CD4-positive, alpha-beta T cell (primary cell): ENCODE results near the gene MCTP1. TPM values are rescaled to one million over a fixed set of nuclear protein-coding genes. Genes with fewer than 3 reads are reported as not detected.

Experiments used
- ATAC-seq: fragments of 200-7000 bp; cut with Tn5 transposase; one replicate; pipeline ENCODE4 v1.10.0; 2022; ENCODE audit warnings: mild to moderate bottlenecking; ENCODE audit not compliant: poor library complexity
- CTCF ChIA-PET: fragments of 350-600 bp; sonication (Branson Sonifier 250); formaldehyde crosslinking; loops from one replicate; lab custom pipeline; 2021; ENCODE audit warnings: antibody characterized with exemption, inconsistent platforms; lab: Charles Lee
- POLR2A ChIA-PET: fragments of 350-600 bp; sonication (Branson Sonifier 250); formaldehyde crosslinking; loops from one replicate; lab custom pipeline; 2021; ENCODE audit warnings: antibody characterized with exemption, inconsistent platforms; lab: Charles Lee
- DNase-seq, 14 experiments: peaks; one replicate each; pipeline ENCODE4 v3.0.0-alpha.2; 2013 to 2020; ENCODE audit warnings: mixed read lengths in 2 of 14
- H3K27ac ChIP-seq, 2 donors: one replicate each; pipeline versions ENCODE4 v1.5.1 to v1.7.0; 2013; ENCODE audit warnings: low read length in 2 of 2, low read depth in 1 of 2, mild to moderate bottlenecking in 1 of 2
- H3K27me3 ChIP-seq, 2 experiments: 1 replicate in 1 of 2; 2 replicates in 1 of 2; pipeline versions ENCODE4 v1.6.1 to v1.7.0; 2013; ENCODE audit warnings: low read length in 2 of 2, control low read depth in 1 of 2, mild to moderate bottlenecking in 1 of 2, moderate library complexity in 1 of 2; ENCODE audit not compliant: insufficient read depth in 2 of 2, control insufficient read depth in 1 of 2
- H3K36me3 ChIP-seq: one replicate; pipeline ENCODE4 v1.6.1; 2013; ENCODE audit warnings: low read length, control low read depth; ENCODE audit not compliant: insufficient read depth
- H3K4me1 ChIP-seq: one replicate; pipeline ENCODE4 v1.6.1; 2013; ENCODE audit warnings: low read length, control low read depth; ENCODE audit not compliant: insufficient read depth
- H3K4me3 ChIP-seq: one replicate; pipeline ENCODE4 v1.5.1; 2013; ENCODE audit warnings: mild to moderate bottlenecking, low read length, moderate library complexity
- H3K9me3 ChIP-seq, 2 experiments: 1 replicate in 1 of 2; 2 replicates in 1 of 2; pipeline versions ENCODE4 v1.6.1 to v1.7.0; 2013; ENCODE audit warnings: low read length in 2 of 2, mild to moderate bottlenecking in 2 of 2, control low read depth in 1 of 2, moderate library complexity in 1 of 2; ENCODE audit not compliant: control insufficient read depth in 1 of 2, insufficient read depth in 1 of 2
- H3K27ac Mint-ChIP-seq: one replicate; pipeline ENCODE4 v1.8.0; 2020; ENCODE audit warnings: mixed read lengths
- H3K27me3 Mint-ChIP-seq: one replicate; pipeline ENCODE4 v1.8.0; 2021; ENCODE audit warnings: mixed read lengths
- H3K36me3 Mint-ChIP-seq: one replicate; pipeline ENCODE4 v1.8.0; 2021; ENCODE audit warnings: low read depth, mixed read lengths
- H3K4me1 Mint-ChIP-seq: one replicate; pipeline ENCODE4 v1.8.0; 2021; ENCODE audit warnings: low read depth, mixed read lengths
- H3K4me3 Mint-ChIP-seq: one replicate; pipeline ENCODE4 v1.8.0; 2020; ENCODE audit warnings: mild to moderate bottlenecking, mixed read lengths
- H3K9me3 Mint-ChIP-seq: one replicate; pipeline ENCODE4 v1.8.0; 2020; ENCODE audit warnings: mixed read lengths
- CTCF ChIP-seq: fragments of 200-600 bp; IDR thresholded peaks from one replicate; pipeline ENCODE4 v1.8.0; 2022; ENCODE audit warnings: antibody characterized with exemption, mild to moderate bottlenecking
- intact Hi-C, 2 experiments: fragments of 100-400 bp; cut with DNase I in 1 of 2; cut with micrococcal nuclease in 1 of 2; formaldehyde crosslinking; loops; one replicate each; pipeline versions ENCODE4 v1.15.1 to v1.9.0; 2023 to 2025; cut with DNase I, micrococcal nuclease
- total RNA-seq, 174 experiments: library from RNA in 2 of 174; stranded (reverse) in 2 of 174; gene quantifications; one replicate each; pipeline ENCODE4 v1.2.3 and lab custom pipeline; 2021 to 2026

MCTP1 gene
- total RNA-seq, 2 experiments from 2014 or later = 2.1 to 2.7 TPM

GRCh38 chr5:94972268-94972667 is 312.6 kb downstream of the MCTP1 start:
- Mint-ChIP-seq H3K4me1 (no peaks in the 10 kb centered on the region), H3K9me3 (peaks cover 2% of the 10 kb centered on the region), H3K4me3 (no peak overlapping the region), H3K27ac (no peak overlapping the region), H3K27me3 (no peaks in the 10 kb centered on the region), H3K36me3 (peaks cover 4% of the 10 kb centered on the region)
- intact Hi-C loops = no loop called here
- ChIA-PET POLR2A (no interaction called here), CTCF (no interaction called here)
- no peaks in the 10 kb centered on the region for H3K27me3 ChIP-seq
- no peaks in the 10 kb centered on the region for H3K4me1 ChIP-seq
- no peak overlapping the region for H3K4me3 ChIP-seq
- TF ChIP-seq CTCF = no peak
- ATAC-seq (no peak), DNase-seq (no peak)
- peaks cover 0 to 3% of the 10 kb centered on the region in 2 experiments for H3K9me3 ChIP-seq
- H3K36me3 ChIP-seq = no peaks in the 10 kb centered on the region
- no peak overlapping the region for H3K27ac ChIP-seq

GRCh38 chr5:94969174-94969573 is 315.7 kb downstream of the MCTP1 start:
- ATAC-seq = no peak
- no peak overlapping the region for H3K4me3 ChIP-seq
- H3K36me3 ChIP-seq = no peaks in the 10 kb centered on the region
- H3K4me1 ChIP-seq = no peaks in the 10 kb centered on the region
- Mint-ChIP-seq H3K36me3 (no peaks in the 10 kb centered on the region), H3K4me3 (no peak overlapping the region), H3K27me3 (no peaks in the 10 kb centered on the region), H3K27ac (no peak overlapping the region), H3K4me1 (no peaks in the 10 kb centered on the region), H3K9me3 (no peaks in the 10 kb centered on the region)
- ChIA-PET CTCF (interaction anchor here (0.5 kb wide), 1 partner anchor 727 kb away, joined by 3 read pairs; no protein-coding TSS in a partner anchor), POLR2A (no interaction called here)
- H3K9me3 ChIP-seq = no peaks in the 10 kb centered on the region
- DNase-seq = no peak
- intact Hi-C loops = loop anchor here (2.0 to 5.0 kb wide), 2 partner anchors 292 to 878 kb away; no protein-coding TSS in a partner anchor
- H3K27me3 ChIP-seq = no peaks in the 10 kb centered on the region
- no peak for TF ChIP-seq CTCF
- no peak overlapping the region for H3K27ac ChIP-seq

- DNase-seq (peak in 3 of 14 experiments; percentile 43 to 55 (median 54)), ATAC-seq (no peak)
- H3K27me3 ChIP-seq = no peaks in the 10 kb centered on the region
- peak; percentile 80 for TF ChIP-seq CTCF
- no peak overlapping the region for H3K27ac ChIP-seq
- Mint-ChIP-seq H3K4me3 (no peak overlapping the region), H3K27ac (no peak overlapping the region), H3K27me3 (no peaks in the 10 kb centered on the region), H3K4me1 (no peaks in the 10 kb centered on the region), H3K9me3 (no peaks in the 10 kb centered on the region), H3K36me3 (no peaks in the 10 kb centered on the region)
- no peaks in the 10 kb centered on the region for H3K36me3 ChIP-seq
- intact Hi-C loops = loop anchor here (2.0 to 5.0 kb wide), 2 partner anchors 292 to 879 kb away; no protein-coding TSS in a partner anchor
- H3K4me3 ChIP-seq = no peak overlapping the region
- ChIA-PET CTCF (no interaction called here), POLR2A (no interaction called here)
- H3K4me1 ChIP-seq = no peaks in the 10 kb centered on the region
- no peaks in the 10 kb centered on the region for H3K9me3 ChIP-seq
These were observed 316.3 kb downstream of the MCTP1 start for GRCh38 chr5:94968507-94969095.
